Measurements from ENCODE around the gene MEF2D.

Gene MEF2D

DNA sequence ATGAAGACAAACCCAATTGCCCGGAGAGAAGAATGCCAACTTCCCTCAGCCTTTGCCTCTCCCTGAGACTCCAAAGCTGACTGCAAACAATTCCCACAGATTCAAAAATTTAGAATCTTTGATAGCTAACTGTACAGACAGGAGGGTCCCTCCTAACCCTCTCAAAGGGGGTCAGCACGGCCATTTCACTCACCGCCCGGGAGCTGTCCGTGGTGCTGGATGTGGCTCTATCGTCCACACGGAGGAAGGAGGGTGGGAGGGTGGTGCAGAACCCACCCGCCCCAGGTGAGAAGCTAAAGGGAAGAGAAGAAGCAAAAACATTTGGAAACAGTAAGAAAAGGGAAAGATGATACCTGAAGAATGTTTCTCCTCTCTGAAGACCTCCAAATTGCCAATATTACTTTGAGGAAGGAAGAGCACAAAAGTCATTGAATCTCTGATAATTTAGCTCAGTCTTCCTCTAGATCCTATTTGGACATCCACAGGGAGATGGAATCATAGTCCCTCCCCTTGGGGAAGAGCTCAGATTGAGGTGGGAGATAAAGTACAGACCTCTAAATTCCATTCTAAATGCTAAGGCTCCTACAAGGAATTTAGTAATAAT, 86.0 kb downstream of the MEF2D start:
- TF ChIP-seq, protein P1, sequence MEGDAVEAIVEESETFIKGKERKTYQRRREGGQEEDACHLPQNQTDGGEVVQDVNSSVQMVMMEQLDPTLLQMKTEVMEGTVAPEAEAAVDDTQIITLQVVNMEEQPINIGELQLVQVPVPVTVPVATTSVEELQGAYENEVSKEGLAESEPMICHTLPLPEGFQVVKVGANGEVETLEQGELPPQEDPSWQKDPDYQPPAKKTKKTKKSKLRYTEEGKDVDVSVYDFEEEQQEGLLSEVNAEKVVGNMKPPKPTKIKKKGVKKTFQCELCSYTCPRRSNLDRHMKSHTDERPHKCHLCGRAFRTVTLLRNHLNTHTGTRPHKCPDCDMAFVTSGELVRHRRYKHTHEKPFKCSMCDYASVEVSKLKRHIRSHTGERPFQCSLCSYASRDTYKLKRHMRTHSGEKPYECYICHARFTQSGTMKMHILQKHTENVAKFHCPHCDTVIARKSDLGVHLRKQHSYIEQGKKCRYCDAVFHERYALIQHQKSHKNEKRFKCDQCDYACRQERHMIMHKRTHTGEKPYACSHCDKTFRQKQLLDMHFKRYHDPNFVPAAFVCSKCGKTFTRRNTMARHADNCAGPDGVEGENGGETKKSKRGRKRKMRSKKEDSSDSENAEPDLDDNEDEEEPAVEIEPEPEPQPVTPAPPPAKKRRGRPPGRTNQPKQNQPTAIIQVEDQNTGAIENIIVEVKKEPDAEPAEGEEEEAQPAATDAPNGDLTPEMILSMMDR (IDR thresholded peaks at IDR 0.05; ENCODE audit: low read depth, low read length), result no peak
- H3K4me3 ChIP-seq (replicated peaks in 1 of 2; ENCODE audit: low read depth in 2 of 2, low read length in 2 of 2), result no peak overlapping the region
- DNase-seq (ENCODE audit: low read depth in 2 of 2), result no peak
